Measurements from ENCODE around the gene COL13A1.

The COL13A1 gene

DNA sequence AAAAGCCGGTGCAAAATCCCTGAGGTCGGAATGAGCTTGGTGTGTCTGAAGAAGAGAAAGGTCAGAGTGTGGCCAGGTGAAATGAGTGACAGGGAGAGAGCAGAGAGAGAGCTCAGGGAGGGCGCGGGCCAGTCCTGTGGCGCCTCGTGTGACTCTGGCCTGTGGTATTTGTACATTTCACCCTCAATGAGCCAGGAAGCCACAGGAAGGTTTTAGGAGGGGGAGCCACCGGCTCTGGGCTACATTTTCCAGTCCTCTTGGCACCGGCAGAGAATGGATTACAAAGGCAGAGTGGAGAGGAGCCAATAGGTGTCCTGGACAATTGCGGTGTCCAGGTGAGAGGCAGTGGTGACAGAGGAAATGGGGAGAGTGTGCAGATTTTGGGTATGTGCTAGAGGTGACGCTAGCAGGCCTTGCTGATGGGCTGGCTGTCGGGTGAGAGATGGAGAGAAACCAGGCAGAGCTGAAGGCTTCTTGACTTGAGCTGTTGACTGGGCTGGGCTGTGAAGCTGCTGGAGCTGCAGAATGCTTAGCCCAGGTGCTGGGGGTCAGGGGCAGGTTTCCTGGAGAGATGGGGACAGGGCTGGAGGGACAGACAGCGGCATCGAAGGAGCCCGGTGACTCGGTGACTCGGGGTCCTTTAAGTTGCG lies 38.1 kb downstream of the COL13A1 start:
- Mint-ChIP-seq H3K9me3 (no peaks in the 10 kb centered on the region), H3K4me3 (no peak overlapping the region), H3K27ac (no peak overlapping the region), H3K27me3 (peaks cover 14% of the 10 kb centered on the region), H3K36me3 (ENCODE audit: low read depth) (no peaks in the 10 kb centered on the region), H3K4me1 (no peaks in the 10 kb centered on the region)
- DNase-seq = no peak
- ATAC-seq = no peak

DNA sequence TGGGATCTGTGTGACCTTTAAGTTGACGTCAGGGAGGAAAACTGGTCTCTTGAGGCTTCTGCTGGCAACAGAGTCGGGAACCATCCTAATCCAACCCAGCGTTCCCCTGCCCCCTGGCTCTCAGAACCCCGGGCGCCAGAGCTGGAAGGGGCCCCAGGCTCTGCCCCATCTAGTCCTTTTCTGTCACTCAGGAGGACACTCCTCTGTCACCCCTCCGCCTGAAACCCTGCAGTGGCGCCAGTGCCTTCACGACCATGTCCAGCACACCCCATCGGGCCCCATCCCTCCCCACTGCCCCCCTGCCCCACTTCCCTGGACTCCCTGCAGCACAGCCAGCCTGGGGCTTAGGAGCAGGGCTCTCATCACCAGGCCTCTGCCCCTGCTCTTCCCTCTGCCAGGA lies 39.1 kb downstream of the COL13A1 start:
- ATAC-seq = no peak
- Mint-ChIP-seq H3K4me1 (no peaks in the 10 kb centered on the region), H3K9me3 (no peaks in the 10 kb centered on the region)

DNA sequence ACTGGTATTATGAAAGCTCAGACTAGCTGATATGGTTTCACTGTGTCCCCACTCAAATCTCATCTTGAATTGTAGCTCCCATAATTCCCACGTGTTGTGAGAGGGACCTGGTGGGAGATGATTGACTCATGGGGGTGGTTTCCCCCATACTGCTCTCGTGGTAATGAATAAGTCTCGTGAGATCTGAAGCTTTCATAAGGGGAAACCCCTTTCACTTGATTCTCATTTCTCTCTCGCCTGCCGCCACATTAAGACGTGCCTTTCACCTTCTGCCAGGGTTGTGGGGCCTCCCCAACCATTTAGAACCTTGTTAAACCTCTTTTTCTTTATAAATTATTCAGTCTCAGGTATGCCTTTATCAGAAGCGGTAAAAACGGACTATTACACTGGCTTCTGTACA lies 40.3 kb downstream of the COL13A1 start:
- Mint-ChIP-seq H3K4me1 (no peaks in the 10 kb centered on the region), H3K27ac (no peak overlapping the region)

More for the DNA sequence above, 39.1 kb downstream of the COL13A1 start:
- Mint-ChIP-seq H3K27me3 (peaks cover 18% of the 10 kb centered on the region), H3K27ac (no peak overlapping the region), H3K36me3 (ENCODE audit: low read depth) (no peaks in the 10 kb centered on the region), H3K4me3 (no peak overlapping the region)
- no peak for DNase-seq

DNA sequence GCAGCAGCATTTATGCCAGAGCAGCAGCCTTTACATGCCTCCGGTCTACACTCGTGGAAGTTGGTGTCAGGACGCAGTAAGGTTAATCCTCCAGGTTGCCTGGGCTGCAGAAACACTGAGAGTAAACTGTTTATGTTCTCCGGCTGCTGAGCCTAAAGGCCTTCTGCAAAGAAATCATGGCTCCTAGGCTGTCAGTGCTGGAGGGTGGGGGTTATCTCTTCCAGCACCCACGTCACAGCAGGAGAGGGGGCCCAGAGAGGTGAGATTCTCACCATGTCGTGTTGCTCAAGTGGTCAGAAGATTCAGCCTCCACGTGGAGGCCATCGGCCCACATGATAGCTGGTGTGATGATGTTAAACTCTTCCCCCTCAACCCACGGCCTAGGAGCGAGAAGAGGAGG lies 41.2 kb downstream of the COL13A1 start:
- no peaks in the 10 kb centered on the region for H3K4me1 Mint-ChIP-seq
- DNase-seq = no peak
- no peaks in the 10 kb centered on the region for H3K36me3 Mint-ChIP-seq (ENCODE audit: low read depth)
- H3K27ac Mint-ChIP-seq = no peak overlapping the region
- no peak overlapping the region for H3K4me3 Mint-ChIP-seq
- peaks cover 30% of the 10 kb centered on the region for H3K27me3 Mint-ChIP-seq
- ATAC-seq = no peak
- H3K9me3 Mint-ChIP-seq = no peaks in the 10 kb centered on the region

More for the DNA sequence above, 40.3 kb downstream of the COL13A1 start:
- H3K27me3 Mint-ChIP-seq = peaks cover 26% of the 10 kb centered on the region
- ATAC-seq (no peak), DNase-seq (no peak)
- no peaks in the 10 kb centered on the region for H3K36me3 Mint-ChIP-seq (ENCODE audit: low read depth)
- H3K4me3 Mint-ChIP-seq = no peak overlapping the region
- H3K9me3 Mint-ChIP-seq = no peaks in the 10 kb centered on the region

DNA sequence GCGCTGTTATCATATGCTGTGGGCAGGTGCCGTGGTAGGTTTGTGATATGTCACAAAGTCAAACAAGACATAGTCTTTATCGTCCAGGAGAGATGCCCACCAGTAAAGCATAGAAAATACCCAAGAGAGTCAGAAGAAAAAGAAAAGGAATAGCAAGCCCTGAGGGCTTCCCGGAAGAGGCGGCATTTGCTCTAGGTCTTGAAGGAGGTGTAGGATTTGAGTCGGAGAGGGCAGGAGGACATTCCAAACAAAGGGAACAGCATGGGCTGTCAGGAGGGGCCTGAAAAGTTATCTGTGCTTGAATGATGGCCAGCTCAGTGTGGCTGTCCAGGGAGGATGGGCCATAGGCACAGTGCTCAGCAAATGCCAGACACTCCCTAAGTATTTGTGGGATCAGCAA lies 42.2 kb downstream of the COL13A1 start:
- DNase-seq (no peak), ATAC-seq (no peak)
- H3K9me3 Mint-ChIP-seq = no peaks in the 10 kb centered on the region
- no peak overlapping the region for H3K4me3 Mint-ChIP-seq
- H3K36me3 Mint-ChIP-seq (ENCODE audit: low read depth) = no peaks in the 10 kb centered on the region
- H3K27ac Mint-ChIP-seq = no peak overlapping the region
- H3K27me3 Mint-ChIP-seq = peaks cover 30% of the 10 kb centered on the region
- no peaks in the 10 kb centered on the region for H3K4me1 Mint-ChIP-seq

DNA sequence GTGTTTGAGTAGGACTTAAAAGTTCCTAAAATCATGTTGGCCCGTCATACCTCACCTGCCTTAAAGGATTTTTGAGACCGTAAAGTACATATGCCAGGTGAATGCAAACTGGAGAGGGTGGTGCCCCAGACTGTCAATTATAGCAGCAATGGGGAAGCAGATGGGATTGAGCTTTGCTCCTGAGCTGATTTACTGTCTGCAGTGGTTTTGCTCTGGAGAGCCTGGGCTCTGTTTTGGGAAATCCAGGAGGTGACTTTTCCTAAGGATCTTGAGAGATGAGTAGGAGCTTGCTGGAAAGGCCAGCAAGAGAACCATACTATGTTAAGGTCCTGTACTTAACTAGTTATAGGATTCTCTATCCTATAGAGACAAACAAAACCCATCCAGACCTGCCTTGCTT lies 43.0 kb downstream of the COL13A1 start:
- H3K36me3 Mint-ChIP-seq (ENCODE audit: low read depth) = no peaks in the 10 kb centered on the region
- H3K4me1 Mint-ChIP-seq = no peaks in the 10 kb centered on the region
- DNase-seq (no peak), ATAC-seq (no peak)
- H3K27me3 Mint-ChIP-seq = peaks cover 30% of the 10 kb centered on the region
- H3K27ac Mint-ChIP-seq = no peak overlapping the region
- no peak overlapping the region for H3K4me3 Mint-ChIP-seq
- no peaks in the 10 kb centered on the region for H3K9me3 Mint-ChIP-seq

DNA sequence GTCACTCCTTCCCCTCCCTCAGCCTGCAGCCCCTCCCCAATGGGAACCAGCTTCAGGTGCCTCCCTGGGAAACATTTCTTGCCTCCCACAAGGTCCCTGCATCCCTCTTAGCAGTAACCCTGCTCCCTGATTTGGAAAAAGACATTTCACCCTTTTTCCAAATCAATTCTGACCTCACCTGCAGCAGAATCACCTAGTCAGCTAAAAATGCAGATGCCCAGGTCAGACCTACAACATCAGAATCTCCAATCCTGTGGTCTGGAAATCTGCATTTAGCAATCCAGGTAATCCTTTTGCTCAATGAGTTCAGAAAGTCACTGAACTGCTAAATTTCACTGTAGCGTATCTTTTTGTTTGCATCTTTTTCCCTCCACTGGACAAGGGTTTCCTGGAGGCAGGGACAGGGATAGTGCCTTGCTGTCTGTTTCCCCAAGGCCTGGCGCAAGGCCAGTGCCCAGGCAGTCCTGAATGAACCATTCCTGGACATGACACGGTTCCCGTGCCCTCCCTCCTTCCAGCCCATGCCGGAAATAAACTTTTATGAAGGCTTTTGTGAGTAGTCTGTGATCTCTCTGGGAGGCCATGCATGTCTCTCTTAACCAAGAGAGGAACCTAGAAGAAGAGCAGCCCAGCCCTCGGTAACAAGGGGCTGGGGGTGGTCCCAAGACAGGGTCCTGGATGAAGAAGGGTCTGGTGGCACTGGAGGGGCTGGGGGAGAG lies 44.0 kb downstream of the COL13A1 start:
- no peaks in the 10 kb centered on the region for H3K36me3 Mint-ChIP-seq (ENCODE audit: low read depth)
- ATAC-seq (no peak), DNase-seq (no peak)
- H3K4me3 Mint-ChIP-seq = no peak overlapping the region
- H3K27me3 Mint-ChIP-seq = peaks cover 26% of the 10 kb centered on the region
- H3K4me1 Mint-ChIP-seq = no peaks in the 10 kb centered on the region
- no peak overlapping the region for H3K27ac Mint-ChIP-seq
- H3K9me3 Mint-ChIP-seq = no peaks in the 10 kb centered on the region

DNA sequence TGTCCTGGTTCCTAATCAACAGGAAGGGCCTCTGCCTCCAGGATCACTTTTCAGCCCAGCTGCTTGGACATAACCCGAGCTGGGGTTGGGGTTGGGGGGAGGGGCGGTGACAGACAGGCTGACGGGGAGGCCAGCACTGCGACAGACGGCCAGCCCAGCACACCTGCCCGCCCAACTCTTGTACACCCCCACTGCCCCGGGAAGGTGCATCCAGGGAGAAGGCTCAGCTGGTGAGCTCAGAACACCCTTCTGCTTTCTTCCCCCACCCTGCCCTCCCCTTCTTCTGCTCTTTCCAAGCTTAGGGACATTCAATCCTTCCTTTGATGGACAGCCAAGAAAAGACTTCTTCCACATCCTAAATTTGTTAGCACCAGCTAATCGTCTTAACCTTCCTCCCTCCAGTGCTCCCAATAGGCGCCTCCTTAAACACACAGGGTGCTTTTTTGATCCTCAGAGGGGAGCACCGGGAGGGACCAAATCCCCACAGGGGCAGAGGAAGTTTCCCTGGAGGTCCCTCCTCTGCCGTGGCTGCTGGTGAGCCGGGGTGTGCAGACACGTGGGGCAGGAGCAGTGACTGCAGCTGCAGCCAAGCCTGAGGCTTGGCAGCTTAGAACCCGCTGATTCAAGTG lies 44.7 kb downstream of the COL13A1 start:
- ATAC-seq = no peak
- H3K4me1 Mint-ChIP-seq = no peaks in the 10 kb centered on the region
- H3K27me3 Mint-ChIP-seq = peaks cover 26% of the 10 kb centered on the region
- H3K36me3 Mint-ChIP-seq (ENCODE audit: low read depth) = no peaks in the 10 kb centered on the region
- H3K9me3 Mint-ChIP-seq = no peaks in the 10 kb centered on the region
- H3K27ac Mint-ChIP-seq = no peak overlapping the region
- DNase-seq = no peak
- no peak overlapping the region for H3K4me3 Mint-ChIP-seq

DNA sequence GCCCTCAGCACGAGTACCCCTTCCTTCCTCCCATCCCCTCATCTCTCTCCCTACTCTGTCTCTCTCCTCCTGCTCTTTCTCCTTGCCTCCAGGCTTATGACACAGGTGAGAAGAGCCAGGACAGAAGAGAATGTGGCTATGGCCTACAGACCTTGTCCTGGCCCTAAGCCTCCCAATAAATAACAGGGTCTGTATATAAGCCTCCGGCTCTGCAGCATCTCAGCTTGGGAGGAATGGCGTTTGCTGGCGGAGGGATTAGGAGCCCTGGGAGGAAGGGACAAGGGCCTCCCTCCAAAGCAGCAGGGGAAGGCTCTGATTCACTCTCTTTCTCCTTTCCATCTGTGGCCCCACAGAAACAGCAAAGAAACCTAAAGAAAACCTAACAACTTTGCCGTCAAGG lies 45.8 kb downstream of the COL13A1 start:
- peaks cover 26% of the 10 kb centered on the region for H3K27me3 Mint-ChIP-seq
- H3K9me3 Mint-ChIP-seq = no peaks in the 10 kb centered on the region
- DNase-seq = no peak
- H3K4me3 Mint-ChIP-seq = no peak overlapping the region
- H3K27ac Mint-ChIP-seq = no peak overlapping the region
- no peaks in the 10 kb centered on the region for H3K4me1 Mint-ChIP-seq
- H3K36me3 Mint-ChIP-seq (ENCODE audit: low read depth) = no peaks in the 10 kb centered on the region
- no peak for ATAC-seq

DNA sequence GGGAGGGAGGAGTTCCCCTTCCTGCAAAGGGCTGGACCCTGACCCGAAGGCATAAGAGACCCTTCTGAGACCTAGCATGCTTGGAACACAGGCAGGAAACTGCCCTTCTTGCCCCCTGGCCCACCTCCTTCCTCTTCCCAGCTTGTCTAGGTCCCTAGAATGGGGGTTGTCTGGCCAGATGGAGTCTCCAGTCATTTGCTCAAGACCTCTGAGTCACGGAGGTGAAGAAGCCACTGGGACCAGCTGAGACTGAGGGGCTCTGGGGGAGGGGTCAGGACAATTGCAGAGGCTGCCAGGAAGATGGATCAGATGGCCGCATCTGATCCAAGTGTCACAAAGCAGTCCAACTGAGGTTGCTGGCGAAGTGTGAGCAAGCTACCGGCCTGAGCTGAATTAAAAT lies 46.2 kb downstream of the COL13A1 start:
- no peak for DNase-seq
- Mint-ChIP-seq H3K27ac (no peak overlapping the region), H3K4me3 (no peak overlapping the region), H3K9me3 (no peaks in the 10 kb centered on the region), H3K4me1 (no peaks in the 10 kb centered on the region), H3K36me3 (ENCODE audit: low read depth) (no peaks in the 10 kb centered on the region), H3K27me3 (peaks cover 26% of the 10 kb centered on the region)
- ATAC-seq = no peak

DNA sequence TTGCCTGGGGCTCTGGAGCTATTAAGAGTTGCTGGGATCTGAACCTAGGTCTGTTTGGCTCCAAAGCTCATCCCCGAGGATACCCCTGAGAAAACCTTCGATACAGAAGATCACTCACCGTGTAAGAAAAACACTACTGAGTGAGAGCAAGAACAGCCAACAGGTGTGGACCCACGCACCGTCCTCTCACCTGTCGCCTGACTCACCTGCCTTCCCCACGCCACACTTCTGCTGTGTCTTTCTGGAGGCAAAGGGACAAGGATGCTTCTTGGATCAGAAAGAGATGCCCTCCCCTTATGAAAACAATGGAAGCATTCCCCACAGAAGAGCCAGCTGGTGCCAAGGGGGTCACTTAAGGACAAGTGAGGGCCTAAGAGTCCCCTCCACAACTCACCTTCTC lies 46.7 kb downstream of the COL13A1 start:
- H3K27me3 Mint-ChIP-seq = peaks cover 28% of the 10 kb centered on the region
- ATAC-seq = no peak
- no peaks in the 10 kb centered on the region for H3K4me1 Mint-ChIP-seq
- DNase-seq = no peak
- no peak overlapping the region for H3K27ac Mint-ChIP-seq
- H3K4me3 Mint-ChIP-seq = no peak overlapping the region
- no peaks in the 10 kb centered on the region for H3K9me3 Mint-ChIP-seq
- no peaks in the 10 kb centered on the region for H3K36me3 Mint-ChIP-seq (ENCODE audit: low read depth)

DNA sequence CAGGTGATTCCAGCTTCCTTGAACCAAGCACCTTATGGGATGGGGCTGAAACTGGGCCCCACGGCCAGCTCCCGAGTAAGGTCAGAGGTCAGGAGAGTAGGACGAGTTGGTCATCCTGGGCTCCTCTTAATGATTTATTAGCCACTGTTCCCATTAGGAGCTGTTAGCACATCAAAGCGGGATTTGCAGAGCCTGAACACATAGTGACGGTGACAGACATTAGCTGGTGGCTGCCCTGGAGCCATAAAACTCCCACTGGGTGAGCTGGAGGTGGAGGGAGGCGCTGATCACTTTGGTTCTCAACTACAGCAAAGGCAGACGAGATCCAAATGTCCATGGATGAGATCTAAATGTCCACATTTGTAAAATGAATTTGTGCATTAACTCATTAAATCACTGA lies 48.1 kb downstream of the COL13A1 start:
- no peak overlapping the region for H3K4me3 Mint-ChIP-seq
- no peaks in the 10 kb centered on the region for H3K9me3 Mint-ChIP-seq
- no peaks in the 10 kb centered on the region for H3K36me3 Mint-ChIP-seq (ENCODE audit: low read depth)
- ATAC-seq (no peak), DNase-seq (no peak)
- H3K27ac Mint-ChIP-seq = no peak overlapping the region
- no peaks in the 10 kb centered on the region for H3K4me1 Mint-ChIP-seq
- H3K27me3 Mint-ChIP-seq = peaks cover 19% of the 10 kb centered on the region

DNA sequence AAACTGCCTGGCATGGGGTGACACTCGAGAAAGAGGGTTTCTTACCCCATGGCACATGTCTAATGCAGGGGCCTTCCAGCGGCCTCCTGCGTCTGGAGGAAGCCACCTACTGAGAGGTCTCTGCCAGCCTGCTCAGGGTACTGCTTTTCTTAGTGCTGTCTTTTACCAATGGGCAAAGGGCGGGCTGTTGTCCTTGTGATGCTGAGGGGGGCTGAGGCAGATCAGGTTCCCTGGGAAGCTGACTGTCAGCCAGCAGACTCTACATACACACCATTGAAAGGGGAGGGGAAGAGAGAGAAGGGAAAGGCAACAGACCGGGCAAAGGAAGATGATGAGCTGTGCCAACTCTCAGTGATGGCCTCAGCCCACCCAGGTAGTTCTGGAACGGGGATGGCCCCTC lies 48.7 kb downstream of the COL13A1 start:
- no peak overlapping the region for H3K27ac Mint-ChIP-seq
- H3K4me1 Mint-ChIP-seq = no peaks in the 10 kb centered on the region
- no peak overlapping the region for H3K4me3 Mint-ChIP-seq
- DNase-seq (no peak), ATAC-seq (no peak)
- H3K27me3 Mint-ChIP-seq = peaks cover 17% of the 10 kb centered on the region
- H3K9me3 Mint-ChIP-seq = no peaks in the 10 kb centered on the region
- H3K36me3 Mint-ChIP-seq (ENCODE audit: low read depth) = no peaks in the 10 kb centered on the region

DNA sequence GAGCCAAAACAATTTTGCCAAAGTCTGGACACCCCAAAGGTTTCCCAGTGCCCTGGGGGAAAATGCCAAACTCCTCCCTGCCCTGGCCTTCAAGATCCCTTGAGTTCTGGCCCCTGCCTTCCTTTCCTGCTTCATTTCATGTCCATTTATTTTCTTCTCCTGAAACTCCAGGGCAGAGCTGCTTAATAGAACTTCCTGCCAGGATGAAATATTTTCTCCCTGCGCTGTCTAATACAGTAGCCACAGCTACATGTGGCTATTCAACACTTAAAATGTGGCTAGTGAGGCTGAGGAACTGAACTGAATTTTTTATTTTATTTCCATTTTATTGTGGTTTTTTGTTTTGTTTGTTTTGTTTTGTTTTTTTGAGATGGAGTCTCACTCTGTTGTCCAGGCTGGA lies 49.6 kb downstream of the COL13A1 start:
- Mint-ChIP-seq H3K36me3 (ENCODE audit: low read depth) (no peaks in the 10 kb centered on the region), H3K4me1 (no peaks in the 10 kb centered on the region), H3K4me3 (no peak overlapping the region), H3K9me3 (no peaks in the 10 kb centered on the region), H3K27ac (no peak overlapping the region), H3K27me3 (peaks cover 12% of the 10 kb centered on the region)
- DNase-seq (no peak), ATAC-seq (no peak)

DNA sequence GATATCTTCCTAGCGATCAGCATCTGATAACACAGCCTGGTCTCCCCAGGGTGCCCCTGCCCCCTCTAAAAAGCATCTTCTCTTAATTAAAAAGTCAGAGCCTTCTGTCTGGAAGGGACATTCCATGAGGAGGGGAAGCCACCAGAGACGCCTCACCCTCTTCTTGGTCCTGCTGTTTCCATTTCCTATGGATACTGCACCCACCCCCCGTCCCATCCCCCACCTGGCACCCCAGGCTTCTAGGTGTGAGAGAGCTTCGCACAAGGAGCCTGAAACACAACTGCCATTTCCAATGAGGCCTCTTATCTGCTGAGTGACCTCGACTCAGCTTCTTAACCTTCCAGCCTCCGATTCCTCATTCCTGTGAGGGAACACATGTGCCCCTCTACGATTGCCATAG lies 51.4 kb downstream of the COL13A1 start:
- Mint-ChIP-seq H3K27ac (no peak overlapping the region), H3K9me3 (no peaks in the 10 kb centered on the region), H3K4me3 (no peak overlapping the region), H3K4me1 (no peaks in the 10 kb centered on the region), H3K36me3 (ENCODE audit: low read depth) (no peaks in the 10 kb centered on the region), H3K27me3 (peaks cover 2% of the 10 kb centered on the region)
- ATAC-seq (no peak), DNase-seq (no peak)

Data from activated naive CD8-positive, alpha-beta T cell treated with anti-CD3 and anti-CD28 coated beads, Interleukin-2, amount 50 U/mL, for 24 hours (primary cell).